Spleen (tissue), 7 donors: ENCODE results near the gene JAKMIP1.

Source experiments
- POLR2A ChIP-seq, 3 donors: fragments of 450-650 bp; IDR thresholded peaks; one replicate each; pipeline ENCODE4 v1.5.1; 2017; ENCODE audit warnings: antibody characterized with exemption in 3 of 3, mild to moderate bottlenecking in 1 of 3
- TF ChIP-seq, protein P1 (sequence below), 11 experiments: fragments of 200-600 bp in 7 of 11; fragments of 450-650 bp in 4 of 11; sonication (generic) in 4 of 11; IDR thresholded peaks in 8 of 11; conservative IDR thresholded peaks in 3 of 11; 1 replicate in 7 of 11; 2 replicates in 4 of 11; pipeline versions ENCODE4 v1.4.0 to v1.8.0; 2016 to 2021; ENCODE audit warnings: antibody characterized with exemption in 11 of 11, inconsistent platforms in 4 of 11, mild to moderate bottlenecking in 1 of 11
- donor health status: DM: no; HTN: no; CAD: no; lungs with moderate emphysema.
- donor health status: DM: no; HTN: no; CAD: no.
- donor health status: DM: no; HTN: no; CAD: no.

DNA sequence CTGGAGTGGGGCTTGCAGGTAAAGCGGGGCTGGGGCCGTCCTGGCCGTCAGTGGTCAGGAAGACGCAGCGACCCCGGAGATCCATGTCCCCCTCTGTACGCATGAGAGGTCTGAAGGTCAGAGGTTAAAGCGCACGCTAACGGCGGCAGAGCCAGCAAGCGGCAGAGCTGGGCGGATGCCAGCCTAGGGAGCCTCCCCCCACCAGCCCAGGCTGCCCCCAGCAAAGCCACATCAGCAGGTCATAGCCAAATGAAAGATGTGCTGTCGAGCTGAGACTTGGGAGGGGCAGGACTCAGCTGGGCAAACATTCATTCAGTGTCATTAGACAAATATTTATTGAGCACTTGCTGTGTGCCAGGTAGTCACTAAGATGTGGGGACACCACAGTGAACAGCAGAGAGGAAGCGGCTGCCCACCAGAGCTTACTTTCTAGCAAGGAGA lies 593 bp upstream of the JAKMIP1 start:
- TF ChIP-seq, protein P1, sequence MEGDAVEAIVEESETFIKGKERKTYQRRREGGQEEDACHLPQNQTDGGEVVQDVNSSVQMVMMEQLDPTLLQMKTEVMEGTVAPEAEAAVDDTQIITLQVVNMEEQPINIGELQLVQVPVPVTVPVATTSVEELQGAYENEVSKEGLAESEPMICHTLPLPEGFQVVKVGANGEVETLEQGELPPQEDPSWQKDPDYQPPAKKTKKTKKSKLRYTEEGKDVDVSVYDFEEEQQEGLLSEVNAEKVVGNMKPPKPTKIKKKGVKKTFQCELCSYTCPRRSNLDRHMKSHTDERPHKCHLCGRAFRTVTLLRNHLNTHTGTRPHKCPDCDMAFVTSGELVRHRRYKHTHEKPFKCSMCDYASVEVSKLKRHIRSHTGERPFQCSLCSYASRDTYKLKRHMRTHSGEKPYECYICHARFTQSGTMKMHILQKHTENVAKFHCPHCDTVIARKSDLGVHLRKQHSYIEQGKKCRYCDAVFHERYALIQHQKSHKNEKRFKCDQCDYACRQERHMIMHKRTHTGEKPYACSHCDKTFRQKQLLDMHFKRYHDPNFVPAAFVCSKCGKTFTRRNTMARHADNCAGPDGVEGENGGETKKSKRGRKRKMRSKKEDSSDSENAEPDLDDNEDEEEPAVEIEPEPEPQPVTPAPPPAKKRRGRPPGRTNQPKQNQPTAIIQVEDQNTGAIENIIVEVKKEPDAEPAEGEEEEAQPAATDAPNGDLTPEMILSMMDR (IDR thresholded peaks at IDR 0.05 in 8 of 11, conservative IDR thresholded peaks at IDR 0.05 in 3 of 11), result no peak
- TF ChIP-seq POLR2A (IDR thresholded peaks at IDR 0.05), result no peak
